Endodermal cell (in vitro differentiated cells): ENCODE measurements around the gene IQCM. TPM values are rescaled to one million over a fixed set of nuclear protein-coding genes. Genes with fewer than 3 reads are reported as not detected.

ENCODE experiments used
- DNase-seq: peaks from one replicate; pipeline ENCODE4 v3.0.0-alpha.2; 2017
- H3K27ac ChIP-seq: 2 replicates; pipeline ENCODE4 v1.5.1; 2013; ENCODE audit warnings: mild to moderate bottlenecking, low read depth, low read length, moderate library complexity
- H3K27me3 ChIP-seq: 2 replicates; pipeline ENCODE4 v1.6.1; 2013; ENCODE audit warnings: mild to moderate bottlenecking, low read length, moderate library complexity; ENCODE audit not compliant: insufficient read depth, control insufficient read depth, poor library complexity, severe bottlenecking
- H3K36me3 ChIP-seq: 2 replicates; pipeline ENCODE4 v1.7.0; 2013; ENCODE audit warnings: mild to moderate bottlenecking, low read length, moderate library complexity; ENCODE audit not compliant: control insufficient read depth, insufficient read depth
- H3K4me1 ChIP-seq: one replicate; pipeline ENCODE4 v1.7.0; 2013; ENCODE audit warnings: low read length; ENCODE audit not compliant: control insufficient read depth, insufficient read depth
- H3K4me3 ChIP-seq: 2 replicates; pipeline ENCODE4 v1.5.1; 2013; ENCODE audit warnings: mild to moderate bottlenecking, low read length, moderate library complexity
- H3K9ac ChIP-seq: 2 replicates; pipeline ENCODE4 v1.6.1; 2013; ENCODE audit warnings: mild to moderate bottlenecking, low read length, moderate library complexity; ENCODE audit not compliant: poor library complexity, severe bottlenecking; ENCODE audit errors: extremely low read depth
- H3K9me3 ChIP-seq: 2 replicates; pipeline ENCODE4 v1.6.1; 2013; ENCODE audit warnings: mild to moderate bottlenecking, low read length, moderate library complexity; ENCODE audit not compliant: control insufficient read depth
- H3K27ac Mint-ChIP-seq: 2 replicates; pipeline ENCODE4 v1.8.0; 2020; ENCODE audit warnings: mixed read lengths
- H3K27me3 Mint-ChIP-seq: 2 replicates; pipeline ENCODE4 v1.8.0; 2021; ENCODE audit warnings: mild to moderate bottlenecking, mixed read lengths; ENCODE audit not compliant: insufficient read depth
- H3K36me3 Mint-ChIP-seq: 2 replicates; pipeline ENCODE4 v1.8.0; 2020; ENCODE audit warnings: low read depth, mixed read lengths
- H3K4me1 Mint-ChIP-seq: 2 replicates; pipeline ENCODE4 v1.8.0; 2020; ENCODE audit warnings: mixed read lengths
- H3K4me3 Mint-ChIP-seq: 2 replicates; pipeline ENCODE4 v1.8.0; 2020; ENCODE audit warnings: mild to moderate bottlenecking, moderate library complexity, mixed read lengths
- H3K9me3 Mint-ChIP-seq: 2 replicates; pipeline ENCODE4 v1.8.0; 2020; ENCODE audit warnings: mild to moderate bottlenecking, mixed read lengths
- WGBS, 2 experiments: methylation state at CpG; one replicate each; pipeline versions ENCODE4 v1.1.5 to v1.1.7; 2013; ENCODE audit warnings: missing lambda C conversion rate in 2 of 2, mixed read lengths in 1 of 2; ENCODE audit not compliant: insufficient coverage in 1 of 2, insufficient read length in 1 of 2; 5-methylcytosine and 5-hydroxymethylcytosine counted together
- total RNA-seq, 2 donors: library from RNA; stranded (reverse); fragmentation: NEBNext Ultra II Directional in 1 of 2; extraction: Animal tissue kit (Norgen Biotek cat#: 25700) in 1 of 2; gene quantifications; 2 replicates in 1 of 2; 3 replicates in 1 of 2; pipeline ENCODE4 v1.2.1, GENCODE V29; 2021
- TF ChIP-seq, protein P1 (sequence below): fragments of 200-600 bp; sonication (generic); conservative IDR thresholded peaks from 2 replicates; pipeline ENCODE4 v1.5.0; 2021; ENCODE audit warnings: antibody characterized with exemption, mild to moderate bottlenecking

Gene IQCM
- total RNA-seq, 2 donors from 2014 or later: not detected

DNA sequence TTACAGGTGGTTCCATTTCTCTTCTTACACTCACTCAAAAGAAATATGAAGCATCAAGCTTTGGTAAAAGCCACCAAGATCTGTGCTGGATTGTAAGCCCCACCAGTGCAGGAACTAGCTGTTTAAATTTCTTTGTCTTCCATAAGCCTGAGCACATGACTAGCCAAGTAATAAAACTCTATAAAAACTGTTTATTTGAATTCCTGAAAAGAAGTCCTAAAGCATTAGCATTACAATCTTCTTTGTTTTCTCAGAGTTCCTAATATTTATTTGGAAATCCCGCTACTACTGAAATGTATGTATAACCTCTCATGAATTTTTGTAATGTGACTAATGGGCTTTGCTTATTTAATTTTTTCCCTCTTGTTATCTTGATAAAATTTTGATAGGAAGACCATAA, 65.9 kb downstream of the IQCM start:
- WGBS, 2 experiments: 93% methylated on average over 1 of the region's 1 CpG; no CpG with 5 or more reads in 1 of the 2 experiments
- no peaks in the 10 kb centered on the region for H3K36me3 Mint-ChIP-seq

DNA sequence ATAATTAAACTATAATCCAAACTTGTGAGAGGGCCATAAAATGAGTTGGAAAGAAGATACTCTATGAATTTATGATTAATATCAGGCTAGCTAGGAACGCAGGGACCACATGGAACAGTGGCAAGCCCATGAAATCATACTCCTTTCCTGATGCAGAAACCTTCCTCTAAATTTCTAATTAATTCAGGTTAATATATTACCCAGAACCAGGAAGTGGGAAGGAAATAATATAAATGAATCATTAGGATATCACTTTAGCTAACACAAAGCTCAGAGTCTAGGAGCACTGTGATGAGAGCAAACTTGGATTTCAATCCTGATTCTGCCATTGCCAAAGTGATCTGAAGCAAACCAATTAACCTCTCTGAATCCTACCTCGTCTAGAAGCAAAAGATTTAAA, 68.0 kb downstream of the IQCM start:
- no peaks in the 10 kb centered on the region for H3K9me3 Mint-ChIP-seq
- H3K27me3 ChIP-seq: no peaks in the 10 kb centered on the region
- H3K27ac Mint-ChIP-seq: no peak overlapping the region
- no peak for DNase-seq
- H3K9ac ChIP-seq: no peak overlapping the region
- WGBS, 2 experiments: 86 to 87% methylated on average over 1 to 2 of the region's 2 CpGs
- H3K36me3 ChIP-seq: no peaks in the 10 kb centered on the region
- H3K4me1 Mint-ChIP-seq: peaks cover 3% of the 10 kb centered on the region
- H3K36me3 Mint-ChIP-seq: no peaks in the 10 kb centered on the region
- TF ChIP-seq, protein P1, sequence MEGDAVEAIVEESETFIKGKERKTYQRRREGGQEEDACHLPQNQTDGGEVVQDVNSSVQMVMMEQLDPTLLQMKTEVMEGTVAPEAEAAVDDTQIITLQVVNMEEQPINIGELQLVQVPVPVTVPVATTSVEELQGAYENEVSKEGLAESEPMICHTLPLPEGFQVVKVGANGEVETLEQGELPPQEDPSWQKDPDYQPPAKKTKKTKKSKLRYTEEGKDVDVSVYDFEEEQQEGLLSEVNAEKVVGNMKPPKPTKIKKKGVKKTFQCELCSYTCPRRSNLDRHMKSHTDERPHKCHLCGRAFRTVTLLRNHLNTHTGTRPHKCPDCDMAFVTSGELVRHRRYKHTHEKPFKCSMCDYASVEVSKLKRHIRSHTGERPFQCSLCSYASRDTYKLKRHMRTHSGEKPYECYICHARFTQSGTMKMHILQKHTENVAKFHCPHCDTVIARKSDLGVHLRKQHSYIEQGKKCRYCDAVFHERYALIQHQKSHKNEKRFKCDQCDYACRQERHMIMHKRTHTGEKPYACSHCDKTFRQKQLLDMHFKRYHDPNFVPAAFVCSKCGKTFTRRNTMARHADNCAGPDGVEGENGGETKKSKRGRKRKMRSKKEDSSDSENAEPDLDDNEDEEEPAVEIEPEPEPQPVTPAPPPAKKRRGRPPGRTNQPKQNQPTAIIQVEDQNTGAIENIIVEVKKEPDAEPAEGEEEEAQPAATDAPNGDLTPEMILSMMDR: no peak
- no peaks in the 10 kb centered on the region for H3K4me1 ChIP-seq
- no peaks in the 10 kb centered on the region for H3K9me3 ChIP-seq
- H3K27me3 Mint-ChIP-seq: no peaks in the 10 kb centered on the region
- H3K4me3 Mint-ChIP-seq: no peak overlapping the region
- no peak overlapping the region for H3K27ac ChIP-seq
- H3K4me3 ChIP-seq: no peak overlapping the region

More for the DNA sequence above, 65.9 kb downstream of the IQCM start:
- Histone ChIP-seq H3K9me3 (no peaks in the 10 kb centered on the region), H3K9ac (no peak overlapping the region), H3K27ac (no peak overlapping the region), H3K4me1 (no peaks in the 10 kb centered on the region), H3K4me3 (no peak overlapping the region), H3K27me3 (no peaks in the 10 kb centered on the region), H3K36me3 (no peaks in the 10 kb centered on the region)
- DNase-seq: no peak
- Mint-ChIP-seq H3K9me3 (no peaks in the 10 kb centered on the region), H3K4me1 (peaks cover 7% of the 10 kb centered on the region), H3K4me3 (no peak overlapping the region), H3K27ac (no peak overlapping the region), H3K27me3 (no peaks in the 10 kb centered on the region)
- TF ChIP-seq, protein P1: no peak

DNA sequence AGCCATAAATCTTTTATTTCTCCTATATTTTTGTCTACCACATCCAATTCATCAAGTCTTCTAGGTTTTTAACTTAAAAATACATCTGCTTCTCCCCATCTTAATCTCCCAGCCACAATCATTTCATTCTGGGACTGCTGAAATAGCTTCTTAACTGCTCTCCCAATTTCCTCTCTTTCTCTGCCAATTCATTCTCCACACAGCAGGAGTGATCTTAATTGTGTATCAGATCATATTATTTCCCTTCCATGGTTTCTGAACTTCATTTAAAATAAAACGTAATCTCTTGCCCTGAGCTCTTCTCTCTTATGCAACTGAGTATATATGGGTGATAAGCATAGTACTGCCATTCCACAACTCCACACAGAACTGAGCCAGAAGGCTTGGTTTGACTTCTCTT, 69.4 kb downstream of the IQCM start:
- Histone ChIP-seq H3K27ac (no peak overlapping the region), H3K27me3 (no peaks in the 10 kb centered on the region), H3K9ac (no peak overlapping the region), H3K4me3 (no peak overlapping the region), H3K4me1 (no peaks in the 10 kb centered on the region), H3K36me3 (no peaks in the 10 kb centered on the region), H3K9me3 (no peaks in the 10 kb centered on the region)
- H3K4me1 Mint-ChIP-seq: peaks cover 3% of the 10 kb centered on the region
- H3K27ac Mint-ChIP-seq: no peak overlapping the region
- no peaks in the 10 kb centered on the region for H3K9me3 Mint-ChIP-seq
- no peaks in the 10 kb centered on the region for H3K36me3 Mint-ChIP-seq
- TF ChIP-seq, protein P1: no peak
- DNase-seq: no peak
- no CpG with 5 or more reads among the region's 1 CpG for WGBS, 2 experiments
- H3K27me3 Mint-ChIP-seq: no peaks in the 10 kb centered on the region
- no peak overlapping the region for H3K4me3 Mint-ChIP-seq
